Measurements from ENCODE around the gene GIMAP1. TPM values are rescaled to one million over a fixed set of nuclear protein-coding genes. Genes with fewer than 3 reads are reported as not detected.

The GIMAP1 gene
- total RNA-seq, 4 donors from 2014 or later: 6.6 to 13.0 (median 8.5) TPM

- no peak for DNase-seq (ENCODE audit: extremely low spot score)
- H3K27me3 ChIP-seq: peaks cover 0 to 12% (median 0%) of the 10 kb centered on the region in 4 donors
- peak overlapping the region; percentile 48 to 72 (median 58) for H3K27ac ChIP-seq (replicated peaks in 1 of 4)
- WGBS: 67% methylated on average over 4 of the region's 4 CpGs
- intact Hi-C loops (cut with DNase I): no loop called here
- peaks cover 0 to 8% (median 5%) of the 10 kb centered on the region in 4 donors for H3K9me3 ChIP-seq
- TF ChIP-seq POLR2AphosphoS5 (IDR thresholded peaks at IDR 0.05): peak in 1 of 2 donors; percentile 19
- no peak for TF ChIP-seq POLR2A (IDR thresholded peaks at IDR 0.05; ENCODE audit: low read depth)
- peaks cover 0 to 12% (median 2%) of the 10 kb centered on the region in 4 donors for H3K4me1 ChIP-seq
- peak overlapping the region; percentile 44 to 60 (median 48) for H3K4me3 ChIP-seq
- H3K36me3 ChIP-seq: peaks cover 0 to 20% (median 5%) of the 10 kb centered on the region in 4 donors
These were observed 1.5 kb downstream of the GIMAP1 start for GRCh38 chr7:150717814-150718420.

DNA sequence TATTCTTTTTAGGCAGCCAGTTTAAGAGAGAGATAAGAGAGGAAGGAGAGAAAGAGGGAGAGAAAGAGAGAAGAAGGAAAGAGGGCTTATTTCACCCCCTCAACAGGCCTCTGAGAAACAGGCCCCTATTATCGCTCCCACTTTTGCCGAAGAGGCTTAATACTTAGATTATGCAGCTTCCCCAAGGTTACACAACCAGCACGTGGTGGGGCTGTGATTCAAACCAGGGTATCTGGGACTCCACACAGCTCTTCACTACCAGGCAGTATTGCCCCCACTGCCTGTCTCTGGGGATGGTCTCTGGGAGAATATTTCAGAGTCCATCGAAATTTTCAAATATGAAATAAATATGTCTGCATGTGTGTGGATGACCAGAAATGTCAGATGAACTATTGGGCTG lies 3.0 kb downstream of the GIMAP1 start:
- H3K27me3 ChIP-seq: peaks cover 0 to 12% (median 0%) of the 10 kb centered on the region in 4 donors
- H3K4me1 ChIP-seq: peaks cover 0 to 12% (median 2%) of the 10 kb centered on the region in 4 donors
- TF ChIP-seq POLR2A (IDR thresholded peaks at IDR 0.05; ENCODE audit: low read depth) (no peak), EP300 (IDR thresholded peaks at IDR 0.05) (no peak), POLR2AphosphoS5 (IDR thresholded peaks at IDR 0.05) (no peak)
- TF ChIP-seq, protein P1, sequence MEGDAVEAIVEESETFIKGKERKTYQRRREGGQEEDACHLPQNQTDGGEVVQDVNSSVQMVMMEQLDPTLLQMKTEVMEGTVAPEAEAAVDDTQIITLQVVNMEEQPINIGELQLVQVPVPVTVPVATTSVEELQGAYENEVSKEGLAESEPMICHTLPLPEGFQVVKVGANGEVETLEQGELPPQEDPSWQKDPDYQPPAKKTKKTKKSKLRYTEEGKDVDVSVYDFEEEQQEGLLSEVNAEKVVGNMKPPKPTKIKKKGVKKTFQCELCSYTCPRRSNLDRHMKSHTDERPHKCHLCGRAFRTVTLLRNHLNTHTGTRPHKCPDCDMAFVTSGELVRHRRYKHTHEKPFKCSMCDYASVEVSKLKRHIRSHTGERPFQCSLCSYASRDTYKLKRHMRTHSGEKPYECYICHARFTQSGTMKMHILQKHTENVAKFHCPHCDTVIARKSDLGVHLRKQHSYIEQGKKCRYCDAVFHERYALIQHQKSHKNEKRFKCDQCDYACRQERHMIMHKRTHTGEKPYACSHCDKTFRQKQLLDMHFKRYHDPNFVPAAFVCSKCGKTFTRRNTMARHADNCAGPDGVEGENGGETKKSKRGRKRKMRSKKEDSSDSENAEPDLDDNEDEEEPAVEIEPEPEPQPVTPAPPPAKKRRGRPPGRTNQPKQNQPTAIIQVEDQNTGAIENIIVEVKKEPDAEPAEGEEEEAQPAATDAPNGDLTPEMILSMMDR (IDR thresholded peaks at IDR 0.05): no peak
- 75% methylated on average over 4 of the region's 4 CpGs for WGBS
- intact Hi-C loops (cut with DNase I): no loop called here
- no peak overlapping the region for H3K4me3 ChIP-seq
- H3K36me3 ChIP-seq: peaks cover 0 to 20% (median 5%) of the 10 kb centered on the region in 4 donors
- no peaks in the 10 kb centered on the region for H3K9me3 ChIP-seq
- peak overlapping the region in 1 of 4 donors; percentile 54 for H3K27ac ChIP-seq (replicated peaks in 1 of 4)
- DNase-seq (ENCODE audit: extremely low spot score): no peak

DNA sequence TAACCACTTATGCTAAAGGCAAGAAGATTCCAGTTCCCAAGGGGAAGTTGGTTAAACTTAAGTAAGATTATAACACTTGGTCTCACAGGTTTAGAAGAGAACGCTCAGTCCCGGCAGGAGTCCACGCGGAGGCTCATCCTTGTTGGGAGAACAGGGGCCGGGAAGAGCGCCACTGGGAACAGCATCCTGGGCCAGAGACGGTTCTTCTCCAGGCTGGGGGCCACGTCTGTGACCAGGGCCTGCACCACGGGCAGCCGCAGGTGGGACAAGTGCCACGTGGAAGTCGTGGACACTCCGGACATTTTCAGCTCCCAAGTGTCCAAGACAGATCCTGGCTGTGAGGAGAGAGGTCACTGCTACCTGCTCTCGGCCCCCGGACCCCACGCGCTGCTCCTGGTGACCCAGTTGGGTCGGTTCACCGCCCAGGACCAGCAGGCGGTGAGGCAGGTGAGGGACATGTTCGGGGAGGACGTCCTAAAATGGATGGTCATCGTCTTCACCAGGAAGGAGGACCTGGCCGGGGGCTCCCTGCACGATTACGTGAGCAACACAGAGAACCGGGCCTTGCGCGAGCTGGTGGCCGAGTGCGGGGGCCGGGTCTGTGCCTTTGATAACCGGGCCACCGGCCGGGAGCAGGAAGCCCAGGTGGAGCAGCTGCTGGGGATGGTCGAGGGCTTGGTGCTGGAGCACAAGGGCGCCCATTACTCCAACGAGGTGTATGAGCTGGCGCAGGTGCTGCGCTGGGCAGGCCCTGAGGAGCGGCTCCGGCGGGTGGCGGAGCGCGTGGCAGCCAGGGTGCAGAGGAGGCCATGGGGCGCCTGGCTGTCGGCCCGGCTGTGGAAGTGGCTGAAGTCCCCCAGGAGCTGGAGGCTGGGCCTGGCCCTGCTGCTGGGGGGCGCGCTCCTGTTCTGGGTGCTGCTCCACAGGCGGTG lies 3.8 kb downstream of the GIMAP1 start:
- peaks cover 0 to 20% (median 5%) of the 10 kb centered on the region in 4 donors for H3K36me3 ChIP-seq
- WGBS: 86% methylated on average over 34 of the region's 52 CpGs
- intact Hi-C loops (cut with DNase I): no loop called here
- TF ChIP-seq, protein P1 (IDR thresholded peaks at IDR 0.05): no peak
- no peak for TF ChIP-seq EP300 (IDR thresholded peaks at IDR 0.05)
- TF ChIP-seq POLR2A (IDR thresholded peaks at IDR 0.05; ENCODE audit: low read depth): no peak
- H3K4me1 ChIP-seq: peaks cover 0 to 12% (median 2%) of the 10 kb centered on the region in 4 donors
- H3K27ac ChIP-seq (replicated peaks in 1 of 4): no peak overlapping the region
- no peak for DNase-seq (ENCODE audit: extremely low spot score)
- H3K9me3 ChIP-seq: no peaks in the 10 kb centered on the region
- peaks cover 0 to 12% (median 0%) of the 10 kb centered on the region in 4 donors for H3K27me3 ChIP-seq
- no peak overlapping the region for H3K4me3 ChIP-seq

DNA sequence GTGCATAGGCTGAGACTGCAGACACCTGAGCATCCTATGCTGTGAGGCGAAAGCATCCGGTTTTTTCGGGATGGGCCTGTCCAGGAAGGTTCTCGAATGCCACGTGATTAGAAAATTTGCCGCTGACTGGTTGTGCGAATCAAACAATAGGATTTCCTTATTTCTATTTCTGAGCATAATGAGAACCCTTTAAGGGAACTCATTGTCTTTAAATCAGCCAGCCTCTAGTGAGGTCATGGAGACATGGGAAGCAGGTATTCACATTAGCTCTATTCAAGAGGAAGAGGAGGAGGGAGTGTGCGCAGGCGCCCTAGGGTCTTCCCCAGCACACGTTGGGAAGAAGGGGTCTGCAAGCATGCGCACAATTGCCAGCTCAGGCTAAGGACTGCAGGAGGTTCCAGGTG lies 5.6 kb downstream of the GIMAP1 start:
- intact Hi-C loops (cut with DNase I): no loop called here
- Histone ChIP-seq H3K9me3 (peaks cover 0 to 8% (median 2%) of the 10 kb centered on the region in 4 donors), H3K27ac (replicated peaks in 1 of 4) (peak overlapping the region; percentile 31 to 59 (median 48)), H3K27me3 (peaks cover 0 to 12% (median 0%) of the 10 kb centered on the region in 4 donors), H3K4me3 (no peak overlapping the region), H3K36me3 (peaks cover 0 to 20% (median 5%) of the 10 kb centered on the region in 4 donors), H3K4me1 (peaks cover 0 to 12% (median 0%) of the 10 kb centered on the region in 4 donors)
- no peak for DNase-seq (ENCODE audit: extremely low spot score)
- WGBS: 87% methylated on average over 11 of the region's 11 CpGs
- TF ChIP-seq POLR2A (IDR thresholded peaks at IDR 0.05; ENCODE audit: low read depth) (no peak), POLR2AphosphoS5 (IDR thresholded peaks at IDR 0.05) (peak; percentile 18 to 59)

- Histone ChIP-seq H3K4me1 (peaks cover 0 to 12% (median 0%) of the 10 kb centered on the region in 4 donors), H3K4me3 (no peak overlapping the region), H3K27ac (replicated peaks in 1 of 4) (peak overlapping the region; percentile 31 to 59 (median 48)), H3K27me3 (peaks cover 0 to 12% (median 0%) of the 10 kb centered on the region in 4 donors), H3K36me3 (peaks cover 0 to 20% (median 5%) of the 10 kb centered on the region in 4 donors), H3K9me3 (peaks cover 0 to 12% (median 2%) of the 10 kb centered on the region in 4 donors)
- 67% methylated on average over 12 of the region's 12 CpGs for WGBS
- intact Hi-C loops (cut with DNase I): no loop called here
- TF ChIP-seq EP300 (IDR thresholded peaks at IDR 0.05) (no peak), POLR2AphosphoS5 (IDR thresholded peaks at IDR 0.05) (no peak), POLR2A (IDR thresholded peaks at IDR 0.05; ENCODE audit: low read depth) (no peak)
- TF ChIP-seq, protein P1 (IDR thresholded peaks at IDR 0.05): no peak
- no peak for DNase-seq (ENCODE audit: extremely low spot score)
These were observed 6.1 kb downstream of the GIMAP1 start for GRCh38 chr7:150722431-150722931.
